Measurements from ENCODE around the gene KCNQ1OT1.

The KCNQ1OT1 gene

DNA sequence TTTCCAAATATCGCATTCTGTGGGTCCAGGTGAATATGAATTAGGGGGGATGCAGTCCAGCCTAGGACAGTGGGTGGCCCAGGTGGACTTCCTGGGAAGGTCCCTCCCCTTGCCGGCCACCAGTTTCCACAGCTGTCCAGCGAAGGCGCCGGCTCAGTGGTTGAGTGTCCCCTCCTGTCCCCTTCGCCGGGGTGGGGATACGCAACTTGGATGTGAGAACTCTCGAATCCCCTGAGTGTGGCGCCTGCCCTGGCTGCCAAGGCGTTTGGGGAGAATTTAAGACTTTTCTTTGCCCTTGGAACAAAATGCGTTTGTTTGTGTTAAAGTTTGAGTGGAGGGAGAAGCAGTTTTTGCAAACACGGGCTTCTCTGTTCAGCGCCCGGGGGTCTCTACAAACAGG, 123.7 kb downstream of the KCNQ1OT1 start:
- Histone ChIP-seq H3K9me3 (ENCODE audit: insufficient read depth, low read length) (no peaks in the 10 kb centered on the region), H3K79me2 (ENCODE audit: low read length) (no peaks in the 10 kb centered on the region), H3K9ac (ENCODE audit: low read length) (no peak overlapping the region), H2AFZ (ENCODE audit: low read depth, low read length) (no peak overlapping the region), H3K27me3 (ENCODE audit: low read depth, low read length) (no peaks in the 10 kb centered on the region), H3K4me1 (ENCODE audit: low read length) (no peaks in the 10 kb centered on the region), H3K4me3 (ENCODE audit: low read length) (no peak overlapping the region), H3K4me2 (ENCODE audit: low read length) (no peak overlapping the region), H3K27ac (ENCODE audit: low read length) (no peak overlapping the region), H3K36me3 (replicated peaks; ENCODE audit: low read depth, low read length) (no peaks in the 10 kb centered on the region), H4K20me1 (ENCODE audit: insufficient read depth, low read length) (no peaks in the 10 kb centered on the region)
- no peak for TF ChIP-seq EZH2phosphoT487 (IDR thresholded peaks at IDR 0.05; ENCODE audit: low read depth)
- TF ChIP-seq, protein P1, sequence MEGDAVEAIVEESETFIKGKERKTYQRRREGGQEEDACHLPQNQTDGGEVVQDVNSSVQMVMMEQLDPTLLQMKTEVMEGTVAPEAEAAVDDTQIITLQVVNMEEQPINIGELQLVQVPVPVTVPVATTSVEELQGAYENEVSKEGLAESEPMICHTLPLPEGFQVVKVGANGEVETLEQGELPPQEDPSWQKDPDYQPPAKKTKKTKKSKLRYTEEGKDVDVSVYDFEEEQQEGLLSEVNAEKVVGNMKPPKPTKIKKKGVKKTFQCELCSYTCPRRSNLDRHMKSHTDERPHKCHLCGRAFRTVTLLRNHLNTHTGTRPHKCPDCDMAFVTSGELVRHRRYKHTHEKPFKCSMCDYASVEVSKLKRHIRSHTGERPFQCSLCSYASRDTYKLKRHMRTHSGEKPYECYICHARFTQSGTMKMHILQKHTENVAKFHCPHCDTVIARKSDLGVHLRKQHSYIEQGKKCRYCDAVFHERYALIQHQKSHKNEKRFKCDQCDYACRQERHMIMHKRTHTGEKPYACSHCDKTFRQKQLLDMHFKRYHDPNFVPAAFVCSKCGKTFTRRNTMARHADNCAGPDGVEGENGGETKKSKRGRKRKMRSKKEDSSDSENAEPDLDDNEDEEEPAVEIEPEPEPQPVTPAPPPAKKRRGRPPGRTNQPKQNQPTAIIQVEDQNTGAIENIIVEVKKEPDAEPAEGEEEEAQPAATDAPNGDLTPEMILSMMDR (IDR thresholded peaks at IDR 0.05; ENCODE audit: low read depth, low read length): no peak

GRCh38 chr11:2575591-2576051, 124.2 kb downstream of the KCNQ1OT1 start:
- TF ChIP-seq EZH2phosphoT487 (IDR thresholded peaks at IDR 0.05; ENCODE audit: low read depth): no peak
- TF ChIP-seq, protein P1 (IDR thresholded peaks at IDR 0.05; ENCODE audit: low read depth, low read length): no peak
- H3K27ac ChIP-seq (ENCODE audit: low read length): no peak overlapping the region

DNA sequence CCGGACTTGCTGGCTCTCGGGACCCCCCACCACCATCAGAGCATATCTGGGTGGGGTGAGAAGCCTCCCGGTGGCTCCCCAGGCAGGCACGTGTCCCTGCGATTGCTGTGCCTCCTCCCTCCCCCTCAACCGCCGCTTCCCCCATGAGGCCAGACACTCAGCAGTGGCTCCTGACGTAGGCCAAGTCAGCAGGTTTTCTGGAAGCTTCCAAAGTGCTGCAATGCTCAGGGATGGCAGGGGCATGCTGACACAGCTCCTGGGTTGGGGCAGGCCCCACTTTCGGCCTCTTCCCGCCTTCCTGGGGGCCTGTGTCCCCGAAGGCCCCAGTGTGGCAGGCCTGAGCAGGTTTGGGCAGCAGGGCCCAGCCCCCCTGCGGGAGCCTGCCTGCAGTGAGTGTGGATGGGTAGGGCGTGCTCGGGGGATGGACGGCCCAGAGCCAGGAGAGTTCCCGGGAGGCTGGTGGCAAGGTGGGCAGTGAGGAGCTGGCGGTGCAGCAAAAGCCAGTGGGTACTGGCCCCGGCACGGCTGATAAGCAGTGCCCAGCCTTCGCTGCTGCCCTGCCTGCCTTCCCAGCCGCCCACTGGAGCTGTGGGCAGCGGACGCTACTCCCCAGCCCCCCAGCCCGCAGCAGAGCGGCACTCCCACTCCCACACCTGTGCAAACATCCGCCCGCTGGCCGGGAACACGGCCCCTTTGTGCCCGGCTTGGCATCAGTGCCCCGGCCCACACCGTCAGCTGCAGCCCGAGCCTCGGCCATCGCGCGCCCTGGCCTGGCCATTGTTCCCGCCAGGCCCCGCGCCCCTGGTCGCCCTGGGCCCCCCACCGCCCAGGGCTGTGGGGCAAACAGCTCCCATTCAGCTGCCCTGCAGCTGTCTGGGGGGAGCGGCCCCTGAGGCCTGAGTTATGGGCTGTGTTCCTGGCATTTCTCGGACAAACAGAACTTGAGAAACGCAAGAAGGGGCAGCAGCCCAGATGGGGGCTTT, 125.0 kb downstream of the KCNQ1OT1 start:
- Histone ChIP-seq H3K9me3 (ENCODE audit: insufficient read depth, low read length) (no peaks in the 10 kb centered on the region), H3K27me3 (ENCODE audit: low read depth, low read length) (no peaks in the 10 kb centered on the region), H2AFZ (ENCODE audit: low read depth, low read length) (no peak overlapping the region), H3K79me2 (ENCODE audit: low read length) (no peaks in the 10 kb centered on the region), H3K36me3 (replicated peaks; ENCODE audit: low read depth, low read length) (no peaks in the 10 kb centered on the region), H3K27ac (ENCODE audit: low read length) (no peak overlapping the region), H3K4me2 (ENCODE audit: low read length) (no peak overlapping the region), H3K4me3 (ENCODE audit: low read length) (no peak overlapping the region), H3K9ac (ENCODE audit: low read length) (no peak overlapping the region), H3K4me1 (ENCODE audit: low read length) (no peaks in the 10 kb centered on the region), H4K20me1 (ENCODE audit: insufficient read depth, low read length) (no peaks in the 10 kb centered on the region)
- TF ChIP-seq, protein P1 (IDR thresholded peaks at IDR 0.05; ENCODE audit: low read depth, low read length): no peak
- no peak for TF ChIP-seq EZH2phosphoT487 (IDR thresholded peaks at IDR 0.05; ENCODE audit: low read depth)

More at GRCh38 chr11:2575591-2576051, 124.2 kb downstream of the KCNQ1OT1 start:
- Histone ChIP-seq H3K79me2 (ENCODE audit: low read length) (no peaks in the 10 kb centered on the region), H3K4me1 (ENCODE audit: low read length) (no peaks in the 10 kb centered on the region), H3K4me2 (ENCODE audit: low read length) (no peak overlapping the region), H3K4me3 (ENCODE audit: low read length) (no peak overlapping the region), H4K20me1 (ENCODE audit: insufficient read depth, low read length) (no peaks in the 10 kb centered on the region), H3K9ac (ENCODE audit: low read length) (no peak overlapping the region), H3K9me3 (ENCODE audit: insufficient read depth, low read length) (no peaks in the 10 kb centered on the region), H3K36me3 (replicated peaks; ENCODE audit: low read depth, low read length) (no peaks in the 10 kb centered on the region), H3K27me3 (ENCODE audit: low read depth, low read length) (no peaks in the 10 kb centered on the region), H2AFZ (ENCODE audit: low read depth, low read length) (no peak overlapping the region)

DNA sequence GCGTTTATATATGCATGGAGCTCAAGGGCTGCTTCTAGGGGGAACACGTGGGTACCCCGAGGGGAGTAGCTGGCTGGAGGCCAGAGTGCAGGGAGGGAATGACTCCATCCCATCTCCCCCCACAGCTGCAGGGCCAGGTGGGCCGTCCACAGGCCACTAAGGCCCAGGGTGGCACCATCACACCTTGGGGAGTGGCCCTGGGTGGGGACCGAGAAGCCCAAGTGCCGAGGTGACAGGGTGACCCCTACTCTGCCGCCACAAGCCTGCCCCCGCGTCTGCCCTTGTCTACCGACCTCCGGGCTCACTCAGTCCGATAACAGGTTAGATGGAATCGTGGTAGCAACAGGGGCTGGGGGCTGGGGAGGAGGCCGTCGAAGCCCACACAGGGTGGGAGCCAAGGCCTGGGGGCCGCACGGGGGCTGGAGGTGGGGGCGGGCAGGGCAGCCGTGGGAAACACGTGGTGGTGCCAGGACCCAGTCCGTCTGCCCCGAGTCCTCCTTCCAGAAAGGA, 125.7 kb downstream of the KCNQ1OT1 start:
- H3K36me3 ChIP-seq (replicated peaks; ENCODE audit: low read depth, low read length): no peaks in the 10 kb centered on the region
- no peak overlapping the region for H3K4me2 ChIP-seq (ENCODE audit: low read length)
- H4K20me1 ChIP-seq (ENCODE audit: insufficient read depth, low read length): no peaks in the 10 kb centered on the region
- no peaks in the 10 kb centered on the region for H3K9me3 ChIP-seq (ENCODE audit: insufficient read depth, low read length)
- H3K79me2 ChIP-seq (ENCODE audit: low read length): no peaks in the 10 kb centered on the region
- no peaks in the 10 kb centered on the region for H3K4me1 ChIP-seq (ENCODE audit: low read length)
- H3K9ac ChIP-seq (ENCODE audit: low read length): no peak overlapping the region
- H2AFZ ChIP-seq (ENCODE audit: low read depth, low read length): no peak overlapping the region
- no peak overlapping the region for H3K27ac ChIP-seq (ENCODE audit: low read length)
- no peaks in the 10 kb centered on the region for H3K27me3 ChIP-seq (ENCODE audit: low read depth, low read length)
- no peak overlapping the region for H3K4me3 ChIP-seq (ENCODE audit: low read length)
- TF ChIP-seq, protein P1 (IDR thresholded peaks at IDR 0.05; ENCODE audit: low read depth, low read length): no peak
- no peak for TF ChIP-seq EZH2phosphoT487 (IDR thresholded peaks at IDR 0.05; ENCODE audit: low read depth)

Data from OCI-LY3 (cell line).